Right atrium auricular region (tissue), 2 donors: ENCODE measurements around the gene MYZAP. TPM values are rescaled to one million over a fixed set of nuclear protein-coding genes. Genes with fewer than 3 reads are reported as not detected.

Source experiments
- DNase-seq: peaks from one replicate; pipeline ENCODE4 v3.0.0-alpha.2; 2019; ENCODE audit warnings: low spot score
- H3K27ac ChIP-seq, 2 donors: fragments of 200-600 bp; sonication (generic); 1 replicate in 1 of 2; 2 replicates in 1 of 2; pipeline ENCODE4 v1.5.1; 2016 to 2019
- H3K27me3 ChIP-seq, 2 donors: fragments of 200-600 bp; sonication (generic); one replicate each; pipeline versions ENCODE4 v1.5.1 to v1.6.0; 2017 to 2019
- H3K36me3 ChIP-seq: fragments of 200-600 bp; sonication (generic); one replicate; pipeline ENCODE4 v1.5.1; 2016
- H3K4me1 ChIP-seq, 2 donors: fragments of 200-600 bp; sonication (generic); one replicate each; pipeline versions ENCODE4 v1.5.1 to v1.6.0; 2017 to 2019
- H3K4me3 ChIP-seq, 2 donors: fragments of 200-600 bp; sonication (generic); 1 replicate in 1 of 2; 2 replicates in 1 of 2; pipeline ENCODE4 v1.5.1; 2017 to 2019; ENCODE audit warnings: mild to moderate bottlenecking in 1 of 2, moderate library complexity in 1 of 2
- H3K9me3 ChIP-seq, 2 donors: fragments of 200-600 bp; sonication (generic); one replicate each; pipeline ENCODE4 v1.5.1; 2019
- CTCF ChIP-seq, 2 donors: fragments of 200-600 bp; sonication (generic); IDR thresholded peaks; one replicate each; pipeline ENCODE4 v1.5.1; 2019; ENCODE audit warnings: antibody characterized with exemption in 2 of 2
- total RNA-seq, 2 donors: library from RNA; depleted of rRNA; stranded (reverse); fragments of >200 nt; gene quantifications; one replicate each; pipeline ENCODE4 v1.1.0, GENCODE V29; 2016

Gene MYZAP
- total RNA-seq, 2 donors from 2014 or later = 305 to 491 TPM

GRCh38 chr15:57605491-57605890 is 13.8 kb downstream of the MYZAP start:
- no peak for TF ChIP-seq CTCF (IDR thresholded peaks at IDR 0.05)
- H3K4me1 ChIP-seq = peaks cover 0 to 37% of the 10 kb centered on the region in 2 donors

GRCh38 chr15:57606048-57606447 is 14.3 kb downstream of the MYZAP start:
- H3K4me1 ChIP-seq = peaks cover 0 to 42% of the 10 kb centered on the region in 2 donors
- H3K27ac ChIP-seq = peak overlapping the region; percentile 91 to 93
- DNase-seq = no peak
- H3K27me3 ChIP-seq = no peaks in the 10 kb centered on the region
- no peaks in the 10 kb centered on the region for H3K9me3 ChIP-seq
- no peak for TF ChIP-seq CTCF (IDR thresholded peaks at IDR 0.05)
- peaks cover 49% of the 10 kb centered on the region for H3K36me3 ChIP-seq
- no peak overlapping the region for H3K4me3 ChIP-seq

More at GRCh38 chr15:57605491-57605890, 13.8 kb downstream of the MYZAP start:
- no peak for DNase-seq
- H3K27ac ChIP-seq = peak overlapping the region; percentile 91 to 93
- H3K27me3 ChIP-seq = no peaks in the 10 kb centered on the region
- H3K4me3 ChIP-seq = no peak overlapping the region
- H3K9me3 ChIP-seq = no peaks in the 10 kb centered on the region
- peaks cover 49% of the 10 kb centered on the region for H3K36me3 ChIP-seq

- Histone ChIP-seq H3K27ac (peak overlapping the region; percentile 91 to 93), H3K36me3 (peaks cover 45% of the 10 kb centered on the region), H3K4me1 (peaks cover 0 to 50% of the 10 kb centered on the region in 2 donors), H3K4me3 (no peak overlapping the region), H3K27me3 (no peaks in the 10 kb centered on the region), H3K9me3 (no peaks in the 10 kb centered on the region)
- no peak for DNase-seq
- no peak for TF ChIP-seq CTCF (IDR thresholded peaks at IDR 0.05)
These were observed 15.1 kb downstream of the MYZAP start for GRCh38 chr15:57606816-57607215.

- Histone ChIP-seq H3K27me3 (no peaks in the 10 kb centered on the region), H3K4me1 (peaks cover 0 to 57% of the 10 kb centered on the region in 2 donors), H3K27ac (peak overlapping the region; percentile 91 to 93), H3K9me3 (no peaks in the 10 kb centered on the region), H3K4me3 (no peak overlapping the region), H3K36me3 (peaks cover 45% of the 10 kb centered on the region)
- no peak for TF ChIP-seq CTCF (IDR thresholded peaks at IDR 0.05)
- peak; percentile 80 for DNase-seq
These were observed 15.9 kb downstream of the MYZAP start for GRCh38 chr15:57607570-57608000.

GRCh38 chr15:57609805-57610529 is 18.3 kb downstream of the MYZAP start:
- TF ChIP-seq CTCF (IDR thresholded peaks at IDR 0.05) = no peak
- Histone ChIP-seq H3K27ac (peak overlapping the region; percentile 91 to 93), H3K4me3 (no peak overlapping the region), H3K27me3 (no peaks in the 10 kb centered on the region), H3K36me3 (peaks cover 36% of the 10 kb centered on the region), H3K9me3 (no peaks in the 10 kb centered on the region), H3K4me1 (peaks cover 0 to 67% of the 10 kb centered on the region in 2 donors)
- DNase-seq = peak; percentile 79
